ENCODE data around the gene NYNRIN. TPM values are rescaled to one million over a fixed set of nuclear protein-coding genes. Genes with fewer than 3 reads are reported as not detected.

The NYNRIN gene
- total RNA-seq, 1 experiment from 2014 or later = 0.27 TPM

DNA sequence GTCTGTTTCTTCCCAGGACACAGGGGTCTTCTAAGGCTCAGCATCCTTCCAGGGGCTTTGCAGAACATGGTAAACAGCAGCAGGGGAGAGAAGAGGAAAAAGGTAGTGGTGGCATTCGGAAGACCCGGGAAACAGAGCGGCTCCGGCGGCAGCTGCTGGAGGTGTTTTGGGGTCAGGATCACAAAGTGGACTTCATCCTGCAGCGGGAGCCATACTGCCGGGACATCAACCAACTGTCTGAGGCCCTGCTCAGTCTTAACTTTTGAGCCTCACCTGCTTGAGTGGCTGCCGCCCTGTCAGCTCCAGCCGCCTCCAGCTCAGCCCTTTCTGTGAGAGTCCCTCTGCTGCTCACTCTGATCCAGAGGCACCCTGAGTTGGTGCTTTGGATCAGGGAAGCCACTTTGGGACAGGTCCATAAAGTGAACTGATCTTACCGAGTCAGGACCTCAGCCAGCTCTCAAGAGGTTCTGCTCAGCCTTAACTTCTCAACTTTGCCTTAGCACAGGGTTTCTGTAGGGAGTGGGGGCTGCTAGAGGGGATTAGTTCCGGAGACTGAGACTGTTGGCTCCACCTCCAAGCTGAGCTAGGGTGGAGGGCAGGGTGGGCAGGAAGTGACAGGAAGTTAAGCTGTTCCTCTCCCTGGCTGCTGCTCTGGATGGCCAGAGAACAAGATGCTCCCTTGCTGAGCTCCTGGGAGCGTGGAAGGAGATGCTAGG is 38.4 kb downstream of the NYNRIN start:
- H3K27ac ChIP-seq (ENCODE audit: low read depth, low read length) = no peak overlapping the region
- ChIA-PET POLR2A (interaction anchor here (1.2 to 1.9 kb wide), 4 partner anchors 72 to 167 kb away, joined by 3 to 9 read pairs (median 4); partner anchors contain the start of gene RABGGTA), CTCF (interaction anchor here (0.5 to 4.6 kb wide), 8 partner anchors 71 to 218 kb away, joined by 3 to 82 read pairs (median 10); partner anchors contain the start of genes CIDEB and TINF2), RAD21 (ENCODE audit: low non-redundant PET in 1 of 2, low total read pairs in 2 of 2, uncharacterized antibody in 2 of 2, unreplicated experiment in 2 of 2) (interaction anchor here in 1 of 2 experiments (1.0 kb wide), 1 partner anchor 104 kb away, joined by 4 read pairs; no protein-coding TSS in a partner anchor)
- no peaks in the 10 kb centered on the region for H4K20me1 ChIP-seq (ENCODE audit: insufficient read depth)
- H3K27me3 ChIP-seq (ENCODE audit: insufficient read depth, low read length) = no peaks in the 10 kb centered on the region
- DNase-seq (ENCODE audit: low read depth, low spot score) (no peak), ATAC-seq (no peak)
- peaks cover 27 to 39% of the 10 kb centered on the region in 2 experiments; a peak in 3 of 4 replicates for H3K36me3 ChIP-seq (ENCODE audit: control insufficient read depth in 1 of 2, insufficient read depth in 2 of 2, low read length in 2 of 2)
- no peak overlapping the region for H2AFZ ChIP-seq (ENCODE audit: low read depth, low read length, poor library complexity, severe bottlenecking)
- TF ChIP-seq FOSL1 (IDR thresholded peaks at IDR 0.05; ENCODE audit: low read depth) (no peak), EZH2phosphoT487 (IDR thresholded peaks at IDR 0.05; ENCODE audit: borderline replicate concordance) (no peak), EZH2 (IDR thresholded peaks at IDR 0.05) (no peak), JUND (IDR thresholded peaks at IDR 0.05) (no peak), POLR2A (IDR thresholded peaks at IDR 0.05; ENCODE audit: borderline replicate concordance, extremely low read depth, insufficient read depth, insufficient read length) (no peak), SIN3A (IDR thresholded peaks at IDR 0.05; ENCODE audit: low read depth) (no peak), EGR1 (IDR thresholded peaks at IDR 0.05; ENCODE audit: low read depth) (no peak), TCF7L2 (IDR thresholded peaks at IDR 0.05; ENCODE audit: borderline replicate concordance, extremely low read depth, insufficient read depth, insufficient read length) (no peak), SRF (IDR thresholded peaks at IDR 0.05; ENCODE audit: low read depth) (no peak), ELF1 (IDR thresholded peaks at IDR 0.05; ENCODE audit: borderline replicate concordance, low read depth) (no peak), POLR2AphosphoS5 (IDR thresholded peaks at IDR 0.05; ENCODE audit: low read depth, low read length) (no peak; the same call in 1 of the 2 replicates), CBX3 (IDR thresholded peaks at IDR 0.05; ENCODE audit: low read depth) (no peak), ZFX (IDR thresholded peaks at IDR 0.05) (no peak)
- TF ChIP-seq, protein P1, sequence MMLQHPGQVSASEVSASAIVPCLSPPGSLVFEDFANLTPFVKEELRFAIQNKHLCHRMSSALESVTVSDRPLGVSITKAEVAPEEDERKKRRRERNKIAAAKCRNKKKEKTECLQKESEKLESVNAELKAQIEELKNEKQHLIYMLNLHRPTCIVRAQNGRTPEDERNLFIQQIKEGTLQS (IDR thresholded peaks at IDR 0.05) = no peak
- TF ChIP-seq, protein P2, sequence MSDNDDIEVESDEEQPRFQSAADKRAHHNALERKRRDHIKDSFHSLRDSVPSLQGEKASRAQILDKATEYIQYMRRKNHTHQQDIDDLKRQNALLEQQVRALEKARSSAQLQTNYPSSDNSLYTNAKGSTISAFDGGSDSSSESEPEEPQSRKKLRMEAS (IDR thresholded peaks at IDR 0.05) = no peak
- TF ChIP-seq, protein P3, sequence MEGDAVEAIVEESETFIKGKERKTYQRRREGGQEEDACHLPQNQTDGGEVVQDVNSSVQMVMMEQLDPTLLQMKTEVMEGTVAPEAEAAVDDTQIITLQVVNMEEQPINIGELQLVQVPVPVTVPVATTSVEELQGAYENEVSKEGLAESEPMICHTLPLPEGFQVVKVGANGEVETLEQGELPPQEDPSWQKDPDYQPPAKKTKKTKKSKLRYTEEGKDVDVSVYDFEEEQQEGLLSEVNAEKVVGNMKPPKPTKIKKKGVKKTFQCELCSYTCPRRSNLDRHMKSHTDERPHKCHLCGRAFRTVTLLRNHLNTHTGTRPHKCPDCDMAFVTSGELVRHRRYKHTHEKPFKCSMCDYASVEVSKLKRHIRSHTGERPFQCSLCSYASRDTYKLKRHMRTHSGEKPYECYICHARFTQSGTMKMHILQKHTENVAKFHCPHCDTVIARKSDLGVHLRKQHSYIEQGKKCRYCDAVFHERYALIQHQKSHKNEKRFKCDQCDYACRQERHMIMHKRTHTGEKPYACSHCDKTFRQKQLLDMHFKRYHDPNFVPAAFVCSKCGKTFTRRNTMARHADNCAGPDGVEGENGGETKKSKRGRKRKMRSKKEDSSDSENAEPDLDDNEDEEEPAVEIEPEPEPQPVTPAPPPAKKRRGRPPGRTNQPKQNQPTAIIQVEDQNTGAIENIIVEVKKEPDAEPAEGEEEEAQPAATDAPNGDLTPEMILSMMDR (IDR thresholded peaks at IDR 0.05 in 2 of 3, conservative IDR thresholded peaks at IDR 0.05 in 1 of 3; ENCODE audit: borderline replicate concordance in 1 of 3, insufficient read depth in 1 of 3, low read depth in 2 of 3, low read length in 2 of 3) = no peak
- TF ChIP-seq, protein P4, sequence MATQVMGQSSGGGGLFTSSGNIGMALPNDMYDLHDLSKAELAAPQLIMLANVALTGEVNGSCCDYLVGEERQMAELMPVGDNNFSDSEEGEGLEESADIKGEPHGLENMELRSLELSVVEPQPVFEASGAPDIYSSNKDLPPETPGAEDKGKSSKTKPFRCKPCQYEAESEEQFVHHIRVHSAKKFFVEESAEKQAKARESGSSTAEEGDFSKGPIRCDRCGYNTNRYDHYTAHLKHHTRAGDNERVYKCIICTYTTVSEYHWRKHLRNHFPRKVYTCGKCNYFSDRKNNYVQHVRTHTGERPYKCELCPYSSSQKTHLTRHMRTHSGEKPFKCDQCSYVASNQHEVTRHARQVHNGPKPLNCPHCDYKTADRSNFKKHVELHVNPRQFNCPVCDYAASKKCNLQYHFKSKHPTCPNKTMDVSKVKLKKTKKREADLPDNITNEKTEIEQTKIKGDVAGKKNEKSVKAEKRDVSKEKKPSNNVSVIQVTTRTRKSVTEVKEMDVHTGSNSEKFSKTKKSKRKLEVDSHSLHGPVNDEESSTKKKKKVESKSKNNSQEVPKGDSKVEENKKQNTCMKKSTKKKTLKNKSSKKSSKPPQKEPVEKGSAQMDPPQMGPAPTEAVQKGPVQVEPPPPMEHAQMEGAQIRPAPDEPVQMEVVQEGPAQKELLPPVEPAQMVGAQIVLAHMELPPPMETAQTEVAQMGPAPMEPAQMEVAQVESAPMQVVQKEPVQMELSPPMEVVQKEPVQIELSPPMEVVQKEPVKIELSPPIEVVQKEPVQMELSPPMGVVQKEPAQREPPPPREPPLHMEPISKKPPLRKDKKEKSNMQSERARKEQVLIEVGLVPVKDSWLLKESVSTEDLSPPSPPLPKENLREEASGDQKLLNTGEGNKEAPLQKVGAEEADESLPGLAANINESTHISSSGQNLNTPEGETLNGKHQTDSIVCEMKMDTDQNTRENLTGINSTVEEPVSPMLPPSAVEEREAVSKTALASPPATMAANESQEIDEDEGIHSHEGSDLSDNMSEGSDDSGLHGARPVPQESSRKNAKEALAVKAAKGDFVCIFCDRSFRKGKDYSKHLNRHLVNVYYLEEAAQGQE (IDR thresholded peaks at IDR 0.05; ENCODE audit: low read depth) = no peak
- TF ChIP-seq, protein P5, sequence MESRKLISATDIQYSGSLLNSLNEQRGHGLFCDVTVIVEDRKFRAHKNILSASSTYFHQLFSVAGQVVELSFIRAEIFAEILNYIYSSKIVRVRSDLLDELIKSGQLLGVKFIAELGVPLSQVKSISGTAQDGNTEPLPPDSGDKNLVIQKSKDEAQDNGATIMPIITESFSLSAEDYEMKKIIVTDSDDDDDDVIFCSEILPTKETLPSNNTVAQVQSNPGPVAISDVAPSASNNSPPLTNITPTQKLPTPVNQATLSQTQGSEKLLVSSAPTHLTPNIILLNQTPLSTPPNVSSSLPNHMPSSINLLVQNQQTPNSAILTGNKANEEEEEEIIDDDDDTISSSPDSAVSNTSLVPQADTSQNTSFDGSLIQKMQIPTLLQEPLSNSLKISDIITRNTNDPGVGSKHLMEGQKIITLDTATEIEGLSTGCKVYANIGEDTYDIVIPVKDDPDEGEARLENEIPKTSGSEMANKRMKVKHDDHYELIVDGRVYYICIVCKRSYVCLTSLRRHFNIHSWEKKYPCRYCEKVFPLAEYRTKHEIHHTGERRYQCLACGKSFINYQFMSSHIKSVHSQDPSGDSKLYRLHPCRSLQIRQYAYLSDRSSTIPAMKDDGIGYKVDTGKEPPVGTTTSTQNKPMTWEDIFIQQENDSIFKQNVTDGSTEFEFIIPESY (IDR thresholded peaks at IDR 0.05; ENCODE audit: extremely low read depth, insufficient replicate concordance, low read length) = no peak
- H3K9ac ChIP-seq (ENCODE audit: low read length) = no peak overlapping the region
- no peaks in the 10 kb centered on the region for H3K9me3 ChIP-seq (ENCODE audit: control insufficient read depth in 1 of 2, insufficient read depth in 1 of 2, low read depth in 1 of 2, low read length in 2 of 2)
- H3K9me2 ChIP-seq (ENCODE audit: insufficient read depth) = no peaks in the 10 kb centered on the region
- intact Hi-C loops (cut with micrococcal nuclease) = loop anchor here (2.0 to 10.0 kb wide), 2 partner anchors 222 to 422 kb away; partner anchors contain the start of genes CHMP4A and MDP1
- H3K4me1 ChIP-seq (ENCODE audit: control insufficient read depth in 1 of 2, insufficient read depth in 2 of 2, low read length in 2 of 2) = peaks cover 5 to 11% of the 10 kb centered on the region in 2 experiments; a peak in 3 of 4 replicates
- no peak overlapping the region for H3K4me3 ChIP-seq (replicated peaks in 1 of 2; ENCODE audit: low read depth in 1 of 2, low read length in 2 of 2)
- no peak overlapping the region for H3K4me2 ChIP-seq (ENCODE audit: low read length)
- no TSS peak for BruUV-seq (replicated peaks)
- H3K79me2 ChIP-seq (ENCODE audit: insufficient read depth, low read length) = peaks cover 18% of the 10 kb centered on the region

Measured in HCT116 (cell line).